RWPE2 (cell line): Measurements from ENCODE around the gene NPPB.
"Not testable (repeated sequence)": the region's sequence is repeated elsewhere in the genome, so short reads cannot be mapped to it uniquely, and the experiment has no call there.

Experiments
- ATAC-seq: fragments of 200-7000 bp; cut with Tn5 transposase; 3 replicates; pipeline ENCODE4 v1.9.1; 2021; ENCODE audit warnings: low read depth
- DNase-seq: peaks from one replicate; pipeline ENCODE4 v3.0.0-alpha.2; 2020; ENCODE audit warnings: low spot score
- H3K27ac ChIP-seq: fragments of 450-650 bp; 2 replicates; pipeline ENCODE4 v1.5.1; 2017; ENCODE audit warnings: mild to moderate bottlenecking; ENCODE audit not compliant: poor library complexity, severe bottlenecking
- H3K27me3 ChIP-seq: fragments of 250-450 bp; sonication (Bioruptor Pico); 2 replicates; pipeline ENCODE4 v1.5.1; 2021; ENCODE audit warnings: mild to moderate bottlenecking, moderate library complexity; ENCODE audit not compliant: insufficient read depth, poor library complexity, severe bottlenecking
- H3K36me3 ChIP-seq: fragments of 250-450 bp; sonication (Bioruptor Pico); 2 replicates; pipeline ENCODE4 v1.5.1; 2020; ENCODE audit warnings: low read depth, mild to moderate bottlenecking, moderate library complexity
- H3K4me1 ChIP-seq: fragments of 250-450 bp; sonication (Bioruptor Pico); 2 replicates; pipeline ENCODE4 v1.5.1; 2021; ENCODE audit warnings: mild to moderate bottlenecking, moderate library complexity; ENCODE audit not compliant: insufficient read depth, poor library complexity, severe bottlenecking
- H3K4me3 ChIP-seq: fragments of 250-450 bp; sonication (Bioruptor Pico); 2 replicates; pipeline ENCODE4 v1.5.1; 2021; ENCODE audit warnings: mild to moderate bottlenecking, moderate library complexity; ENCODE audit not compliant: severe bottlenecking
- H3K9me3 ChIP-seq: fragments of 250-450 bp; sonication (Bioruptor Pico); 2 replicates; pipeline ENCODE4 v1.5.1; 2021; ENCODE audit warnings: mild to moderate bottlenecking, moderate library complexity; ENCODE audit not compliant: severe bottlenecking
- TF ChIP-seq, protein P1 (sequence below): fragments of 450-650 bp; IDR thresholded peaks from one replicate; pipeline ENCODE4 v1.5.1; 2017; ENCODE audit warnings: mild to moderate bottlenecking, moderate library complexity; ENCODE audit not compliant: poor library complexity, severe bottlenecking

The NPPB gene

DNA sequence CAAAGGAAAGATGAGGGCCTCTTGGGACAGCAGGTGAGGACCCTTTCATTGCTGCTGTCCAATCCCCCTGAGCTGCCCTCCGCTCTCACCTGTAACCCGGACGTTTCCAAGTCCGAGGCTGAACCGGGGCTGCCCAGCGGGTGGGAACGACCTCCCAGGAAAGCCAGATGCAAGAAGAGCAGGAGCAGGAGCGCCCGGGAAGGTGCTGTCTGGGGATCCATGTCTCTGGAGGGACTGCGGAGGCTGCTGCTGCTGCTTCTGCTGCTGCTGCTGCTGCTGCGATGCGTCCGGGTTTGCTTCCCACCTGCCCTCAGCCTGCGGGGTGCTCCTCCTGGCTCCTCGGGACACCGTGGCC, at the start of gene NPPB:
TSS of gene NPPB (minus strand) at position 333 of the 355 bp plus-strand sequence. CDS start at position 221, 112 bp downstream.
- no peaks in the 10 kb centered on the region for H3K36me3 ChIP-seq
- H3K4me3 ChIP-seq: no peak within 1 kb of the TSS
- peaks cover 46% of the 10 kb centered on the region for H3K27me3 ChIP-seq
- H3K4me1 ChIP-seq: no peaks in the 10 kb centered on the region
- no peaks in the 10 kb centered on the region for H3K9me3 ChIP-seq
- no peak within 1 kb of the TSS for H3K27ac ChIP-seq
- TF ChIP-seq, protein P1, sequence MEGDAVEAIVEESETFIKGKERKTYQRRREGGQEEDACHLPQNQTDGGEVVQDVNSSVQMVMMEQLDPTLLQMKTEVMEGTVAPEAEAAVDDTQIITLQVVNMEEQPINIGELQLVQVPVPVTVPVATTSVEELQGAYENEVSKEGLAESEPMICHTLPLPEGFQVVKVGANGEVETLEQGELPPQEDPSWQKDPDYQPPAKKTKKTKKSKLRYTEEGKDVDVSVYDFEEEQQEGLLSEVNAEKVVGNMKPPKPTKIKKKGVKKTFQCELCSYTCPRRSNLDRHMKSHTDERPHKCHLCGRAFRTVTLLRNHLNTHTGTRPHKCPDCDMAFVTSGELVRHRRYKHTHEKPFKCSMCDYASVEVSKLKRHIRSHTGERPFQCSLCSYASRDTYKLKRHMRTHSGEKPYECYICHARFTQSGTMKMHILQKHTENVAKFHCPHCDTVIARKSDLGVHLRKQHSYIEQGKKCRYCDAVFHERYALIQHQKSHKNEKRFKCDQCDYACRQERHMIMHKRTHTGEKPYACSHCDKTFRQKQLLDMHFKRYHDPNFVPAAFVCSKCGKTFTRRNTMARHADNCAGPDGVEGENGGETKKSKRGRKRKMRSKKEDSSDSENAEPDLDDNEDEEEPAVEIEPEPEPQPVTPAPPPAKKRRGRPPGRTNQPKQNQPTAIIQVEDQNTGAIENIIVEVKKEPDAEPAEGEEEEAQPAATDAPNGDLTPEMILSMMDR: no peak
- no peak for DNase-seq
- ATAC-seq: no peak; the same call in 2 of the 3 replicates

DNA sequence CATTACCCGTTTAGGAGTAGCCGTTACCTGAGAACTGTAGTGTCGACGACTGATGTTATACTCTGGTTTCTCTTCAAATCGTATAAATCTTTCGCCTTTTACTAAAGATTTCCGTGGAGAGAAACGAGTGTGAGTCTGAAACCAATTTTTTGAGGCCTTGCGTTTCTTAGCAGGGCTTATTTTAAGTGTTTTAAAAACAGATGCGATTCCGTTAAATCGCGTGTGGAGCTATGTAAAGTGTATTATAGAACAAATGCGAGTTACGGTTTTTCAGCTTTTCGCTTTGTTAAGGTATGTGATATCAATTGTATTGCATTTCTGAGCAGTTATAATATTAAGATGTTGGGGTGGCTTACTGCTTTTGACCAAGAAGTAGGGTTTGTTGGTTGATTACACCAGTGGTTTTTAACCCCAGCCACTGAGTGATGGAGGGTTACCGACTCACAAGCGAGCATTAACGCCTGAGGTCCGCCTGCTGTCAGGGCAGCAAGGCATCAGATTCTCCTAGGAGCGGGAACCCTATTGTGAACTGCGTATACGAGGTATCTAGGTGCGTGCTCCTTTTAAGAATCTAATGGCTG, 49.4 kb upstream of the NPPB start:
- peak; percentile 77 for ATAC-seq
- no peaks in the 10 kb centered on the region for H3K36me3 ChIP-seq

DNA sequence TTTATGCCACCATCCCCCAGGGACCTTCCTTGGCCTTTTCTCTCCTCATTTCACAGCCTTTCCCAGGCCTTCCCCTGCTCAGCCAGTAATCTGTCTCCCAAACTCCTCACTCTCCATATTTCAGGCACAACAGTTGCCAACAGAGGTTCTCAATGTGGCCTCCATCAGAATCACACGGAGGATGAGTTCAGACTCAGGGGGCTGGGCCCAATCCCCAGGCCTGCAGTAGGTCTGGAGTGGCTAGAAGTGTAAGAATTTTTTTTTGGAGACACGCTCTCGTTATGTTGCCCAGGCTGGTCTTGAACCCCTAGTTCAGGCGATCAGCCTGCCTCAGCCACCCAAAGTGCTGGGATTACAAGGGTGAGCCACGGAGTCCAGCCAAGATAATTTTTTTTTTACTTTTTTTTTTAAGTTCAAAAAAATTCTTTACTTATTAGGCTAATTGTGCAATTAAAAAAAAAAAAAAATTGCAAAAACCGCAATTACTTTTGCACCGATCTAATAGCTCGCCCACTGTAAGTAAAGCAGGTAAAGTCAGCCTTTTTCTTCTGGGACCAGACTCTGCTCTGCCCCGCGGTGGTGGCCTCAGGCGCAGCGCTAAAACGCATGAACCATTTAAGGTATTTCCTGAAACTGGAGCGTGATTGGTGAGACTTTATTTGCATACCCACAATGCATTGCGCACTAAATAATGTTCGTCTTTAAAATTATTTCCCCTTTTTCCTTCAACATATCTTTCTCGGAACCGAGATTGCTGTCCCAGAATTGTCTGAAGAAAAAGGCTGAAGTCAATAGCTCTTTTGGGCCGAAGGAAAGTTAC, 48.7 kb upstream of the NPPB start:
- no peaks in the 10 kb centered on the region for H3K27me3 ChIP-seq
- DNase-seq (no peak), ATAC-seq (peak; percentile 51)
- H3K4me1 ChIP-seq: no peaks in the 10 kb centered on the region
- H3K9me3 ChIP-seq: no peaks in the 10 kb centered on the region
- no peak overlapping the region for H3K4me3 ChIP-seq
- TF ChIP-seq, protein P1: peak; percentile 91
- peak overlapping the region; percentile 90 for H3K27ac ChIP-seq
- no peaks in the 10 kb centered on the region for H3K36me3 ChIP-seq

More for the DNA sequence above, 49.4 kb upstream of the NPPB start:
- Histone ChIP-seq H3K27ac (peak overlapping the region; percentile 90), H3K4me1 (no peaks in the 10 kb centered on the region), H3K9me3 (no peaks in the 10 kb centered on the region), H3K27me3 (no peaks in the 10 kb centered on the region), H3K4me3 (peak overlapping the region; percentile 47)
- peak; percentile 85 for DNase-seq
- TF ChIP-seq, protein P1: no peak

DNA sequence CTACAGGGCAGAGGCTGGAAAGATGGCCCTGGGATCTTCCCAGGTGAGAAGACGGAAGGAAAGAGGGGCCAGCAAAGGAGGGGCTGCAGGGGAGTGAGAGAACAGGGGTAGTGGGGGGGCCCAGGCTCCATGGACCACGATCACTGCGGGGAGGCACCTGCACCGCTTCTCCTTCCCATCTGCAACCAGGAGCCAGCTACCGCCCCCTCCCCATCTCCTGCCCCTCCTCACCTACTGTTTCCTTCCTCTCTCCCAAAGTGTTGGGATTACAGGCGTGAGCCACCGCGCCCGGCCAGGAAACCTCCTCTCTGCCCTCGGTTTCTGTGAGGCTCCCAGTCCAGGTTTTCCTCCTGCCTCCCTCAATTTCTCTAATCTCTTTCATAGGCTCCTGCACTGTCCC, 48.1 kb upstream of the NPPB start:
- ATAC-seq (no peak), DNase-seq (no peak)
- no peak overlapping the region for H3K27ac ChIP-seq
- H3K4me1 ChIP-seq: no peaks in the 10 kb centered on the region
- no peaks in the 10 kb centered on the region for H3K36me3 ChIP-seq
- H3K9me3 ChIP-seq: no peaks in the 10 kb centered on the region
- no peaks in the 10 kb centered on the region for H3K27me3 ChIP-seq
- H3K4me3 ChIP-seq: no peak overlapping the region
- TF ChIP-seq, protein P1: no peak

DNA sequence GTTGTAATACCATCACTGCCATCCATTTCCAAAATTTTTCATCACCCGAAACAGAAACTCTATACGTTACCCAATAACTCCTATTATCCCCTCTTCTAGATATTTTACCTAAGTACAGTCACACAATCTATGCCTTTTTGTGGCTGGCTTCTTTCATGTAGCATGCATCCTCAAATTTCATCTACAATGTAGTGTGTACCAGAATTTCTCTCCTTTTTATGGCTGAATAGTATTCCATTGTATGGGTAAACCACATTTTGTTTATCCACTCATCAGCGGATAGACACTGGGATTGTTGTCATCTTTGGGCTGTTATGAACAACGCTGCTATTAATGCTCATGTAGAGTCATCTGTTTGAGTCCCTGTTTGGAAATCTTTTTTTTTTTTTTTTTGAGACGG, 46.2 kb upstream of the NPPB start:
- Histone ChIP-seq H3K36me3 (no peaks in the 10 kb centered on the region), H3K4me1 (no peaks in the 10 kb centered on the region), H3K27me3 (no peaks in the 10 kb centered on the region), H3K4me3 (no peak overlapping the region), H3K9me3 (no peaks in the 10 kb centered on the region), H3K27ac (no peak overlapping the region)
- TF ChIP-seq, protein P1: no peak
- DNase-seq (no peak), ATAC-seq (no peak)

DNA sequence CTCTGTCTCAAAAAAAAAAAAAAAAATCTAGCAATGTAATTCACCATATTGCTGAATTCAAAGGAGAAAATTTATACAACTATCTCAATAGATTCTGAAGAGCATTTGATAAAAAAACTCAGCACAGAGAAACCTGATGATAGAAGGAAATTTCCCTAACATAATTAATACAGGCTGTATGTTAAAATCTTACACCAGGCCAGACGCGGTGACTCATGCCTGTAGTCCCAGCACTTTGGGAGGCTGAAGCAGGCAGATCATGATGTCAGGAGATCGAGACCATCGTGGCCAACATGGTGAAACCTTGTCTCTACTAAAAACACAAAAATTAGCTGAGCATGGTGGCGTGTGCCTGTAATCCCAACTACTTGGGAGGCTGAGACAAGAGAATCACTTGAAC, 45.4 kb upstream of the NPPB start:
- not testable (repeated sequence) for H3K27me3 ChIP-seq, H3K36me3 ChIP-seq, DNase-seq, ATAC-seq, H3K4me3 ChIP-seq, H3K9me3 ChIP-seq, H3K27ac ChIP-seq, H3K4me1 ChIP-seq
